BJ (cell line): ENCODE data around the gene LRRC31. TPM values are rescaled to one million over a fixed set of nuclear protein-coding genes. Genes with fewer than 3 reads are reported as not detected.

Source experiments
- CTCF ChIA-PET: fragments of 350-600 bp; formaldehyde crosslinking; extraction: SDS; loops from one replicate; lab custom pipeline; 2021; ENCODE audit warnings: antibody characterized with exemption, inconsistent platforms; lab: Yijun Ruan, JAX
- POLR2A ChIA-PET: fragments of 300-600 bp; sonication (Branson Sonifier 250); formaldehyde crosslinking; extraction: SDS; loops from one replicate; lab custom pipeline; 2021; ENCODE audit warnings: antibody characterized with exemption; lab: Charles Lee
- DNase-seq: peaks from one replicate; pipeline ENCODE4 v3.0.0-alpha.2; 2011; ENCODE audit warnings: low read depth
- H3K27me3 ChIP-seq: 2 replicates; pipeline ENCODE4 v1.6.0; 2011; ENCODE audit warnings: low read length; ENCODE audit not compliant: control insufficient read depth, insufficient read depth
- H3K36me3 ChIP-seq: 2 replicates; pipeline ENCODE4 v1.5.1; 2011; ENCODE audit warnings: low read length; ENCODE audit not compliant: control insufficient read depth, insufficient read depth
- H3K4me3 ChIP-seq: 2 replicates; pipeline ENCODE4 v1.5.1; 2011; ENCODE audit warnings: low read depth, mild to moderate bottlenecking, control low read depth, low read length
- CTCF ChIP-seq: IDR thresholded peaks from 2 replicates; pipeline ENCODE4 v1.5.1; 2011; ENCODE audit warnings: low read depth, mild to moderate bottlenecking, control low read depth, inconsistent platforms, low read length, moderate library complexity; ENCODE audit not compliant: insufficient read depth
- polyA plus RNA-seq: library from polyadenylated mRNA; depleted of rRNA; stranded (reverse); fragments of >200 nt; gene quantifications from 2 replicates; pipeline ENCODE4 v1.2.3, GENCODE V29; 2011; rRNA removed

LRRC31 gene
- polyA plus RNA-seq, 1 experiment: not detected

- no peak for TF ChIP-seq CTCF
- no peak overlapping the region for H3K4me3 ChIP-seq
- CTCF ChIA-PET: no interaction called here
- H3K27me3 ChIP-seq: no peaks in the 10 kb centered on the region
- peaks cover 2% of the 10 kb centered on the region; the same call in 1 of the 2 replicates for H3K36me3 ChIP-seq
- DNase-seq: no peak
- POLR2A ChIA-PET: interaction anchor here (1.1 kb wide), 1 partner anchor 17 kb away, joined by 3 read pairs; the partner anchor contains the start of gene MYNN
Observed at GRCh38 chr3:169790219-169790618, 79.5 kb downstream of the LRRC31 start.

Other genes with a start within 250 kb of the LRRC31 start
- gene MECOM, start 206.2 kb downstream of the LRRC31 start, polyA plus RNA-seq: 4.2 and 5.3 TPM in 2 replicates
- gene TERC, start 104.9 kb downstream of the LRRC31 start, polyA plus RNA-seq: 0.18 TPM in 1 of 2 replicates, not detected in the other
- gene ACTRT3, start 100.4 kb downstream of the LRRC31 start, polyA plus RNA-seq: 2.3 and 2.9 TPM in 2 replicates
- gene MYNN, start 96.5 kb downstream of the LRRC31 start, polyA plus RNA-seq: 10.1 and 17.1 TPM in 2 replicates
- not detected in 2 replicates for gene LRRIQ4, start 57.1 kb downstream of the LRRC31 start, polyA plus RNA-seq
- 1.6 and 2.5 TPM in 2 replicates for gene LRRC34, start 57.0 kb downstream of the LRRC31 start, polyA plus RNA-seq
- not detected in 2 replicates for gene SAMD7, start 41.6 kb upstream of the LRRC31 start, polyA plus RNA-seq
- 45.7 and 98.4 TPM in 2 replicates for gene SEC62, start 96.9 kb upstream of the LRRC31 start, polyA plus RNA-seq
- 0.09 and 0.29 TPM in 2 replicates for gene GPR160, start 168.1 kb upstream of the LRRC31 start, polyA plus RNA-seq